ENCODE data around the gene SNRPA. TPM values are rescaled to one million over a fixed set of nuclear protein-coding genes. Genes with fewer than 3 reads are reported as not detected.

SNRPA gene
- total and polyA plus RNA-seq, 12 donors = 18.5 to 176 (median 62.9) TPM

- intact Hi-C loops (cut with DNase I) = no loop called here
- H3K27ac ChIP-seq = no peak within 1 kb of the TSS
- H3K36me3 ChIP-seq (replicated peaks in 1 of 2) = no peaks in the 10 kb centered on the region
- peaks cover 0 to 15% of the 10 kb centered on the region in 2 donors for H3K4me1 ChIP-seq (replicated peaks in 1 of 2)
- no peak within 1 kb of the TSS for H3K4me3 ChIP-seq
- no peaks in the 10 kb centered on the region for H3K27me3 ChIP-seq
- no peak for TF ChIP-seq CTCF (IDR thresholded peaks at IDR 0.05)
- TF ChIP-seq POLR2A (IDR thresholded peaks at IDR 0.05) = no peak
- H3K9me3 ChIP-seq (replicated peaks in 1 of 3) = no peaks in the 10 kb centered on the region
- DNase-seq = no peak
- WGBS, 4 donors = 77 to 89% (median 86%) methylated on average over 7 to 9 of the region's 9 CpGs
Measured at GRCh38 chr19:40774916-40775631, 24.1 kb downstream of the SNRPA start, which contains the start of gene MIA. Gene MIA, plus strand, starts transcription at chr19:40775521. Its CDS starts 22 bp downstream, at chr19:40775543.

- Histone ChIP-seq H3K9me3 (replicated peaks in 1 of 3) (no peaks in the 10 kb centered on the region), H3K4me1 (replicated peaks in 1 of 2) (peaks cover 0 to 15% of the 10 kb centered on the region in 2 donors), H3K27ac (no peak overlapping the region), H3K27me3 (no peaks in the 10 kb centered on the region), H3K36me3 (replicated peaks in 1 of 2) (no peaks in the 10 kb centered on the region), H3K4me3 (no peak overlapping the region)
- intact Hi-C loops (cut with DNase I) = no loop called here
- DNase-seq = no peak
- no peak for TF ChIP-seq POLR2A (IDR thresholded peaks at IDR 0.05)
- TF ChIP-seq CTCF (IDR thresholded peaks at IDR 0.05) = no peak
- 88 to 95% (median 92%) methylated on average over 9 to 10 of the region's 10 CpGs for WGBS, 4 donors
Measured at GRCh38 chr19:40775632-40776022, 24.6 kb downstream of the SNRPA start.

- Histone ChIP-seq H3K4me1 (replicated peaks in 1 of 2) (peaks cover 0 to 15% of the 10 kb centered on the region in 2 donors), H3K4me3 (no peak overlapping the region), H3K27me3 (no peaks in the 10 kb centered on the region), H3K9me3 (replicated peaks in 1 of 3) (no peaks in the 10 kb centered on the region), H3K27ac (peak overlapping the region in 1 of 5 donors; percentile 99), H3K36me3 (replicated peaks in 1 of 2) (no peaks in the 10 kb centered on the region)
- intact Hi-C loops (cut with DNase I) = no loop called here
- no peak for TF ChIP-seq CTCF (IDR thresholded peaks at IDR 0.05)
- no peak for TF ChIP-seq POLR2A (IDR thresholded peaks at IDR 0.05)
- 73 to 79% (median 78%) methylated on average over 7 of the region's 7 CpGs for WGBS, 4 donors
- DNase-seq = no peak
Measured at GRCh38 chr19:40776364-40776763, 25.4 kb downstream of the SNRPA start.

- 5 to 14% (median 10%) methylated on average over 10 to 13 of the region's 13 CpGs for WGBS, 4 donors
- intact Hi-C loops (cut with DNase I) = no loop called here
- Histone ChIP-seq H3K27me3 (no peaks in the 10 kb centered on the region), H3K9me3 (replicated peaks in 1 of 3) (no peaks in the 10 kb centered on the region), H3K4me3 (peak overlapping the region in 2 of 4 donors; percentile 56 to 65), H3K4me1 (replicated peaks in 1 of 2) (peaks cover 0 to 15% of the 10 kb centered on the region in 2 donors), H3K27ac (peak overlapping the region; percentile 89 to 99 (median 99)), H3K36me3 (replicated peaks in 1 of 2) (no peaks in the 10 kb centered on the region)
- TF ChIP-seq CTCF (IDR thresholded peaks at IDR 0.05) (peak in 1 of 6 experiments; percentile 14), POLR2A (IDR thresholded peaks at IDR 0.05) (no peak)
- DNase-seq = peak; percentile 89 to 99 (median 94)
Measured at GRCh38 chr19:40776932-40777644, 26.1 kb downstream of the SNRPA start.

All from adrenal gland (tissue), 12 donors.